ENCODE results near the gene TRIM29. TPM values are rescaled to one million over a fixed set of nuclear protein-coding genes. Genes with fewer than 3 reads are reported as not detected.

The TRIM29 gene
- total and polyA plus RNA-seq, 12 donors = 0.17 to 0.64 (median 0.30) TPM; not detected in 9

- H3K27me3 ChIP-seq = no peaks in the 10 kb centered on the region
- no peak for TF ChIP-seq CTCF (IDR thresholded peaks at IDR 0.05)
- 85% methylated on average over 7 of the region's 7 CpGs for WGBS, 2 donors
- no peaks in the 10 kb centered on the region for H3K36me3 ChIP-seq
- DNase-seq (no peak), ATAC-seq (no peak)
- no peaks in the 10 kb centered on the region for H3K9me3 ChIP-seq
- H3K27ac ChIP-seq = peak overlapping the region; percentile 52 to 88 (median 80)
- intact Hi-C loops (cut with DNase I) = loop anchor here in 2 of 10 donors (5.0 kb wide), 1 partner anchor 34 kb away; no protein-coding TSS in a partner anchor
- peaks cover 5 to 92% (median 48%) of the 10 kb centered on the region in 9 donors for H3K4me1 ChIP-seq
- no peak overlapping the region for H3K4me3 ChIP-seq
These were observed 45.8 kb upstream of the TRIM29 start for GRCh38 chr11:120183701-120184141.

- intact Hi-C loops (cut with DNase I) = loop anchor here in 2 of 10 donors (5.0 kb wide), 1 partner anchor 34 kb away; no protein-coding TSS in a partner anchor
These were observed 45.0 kb upstream of the TRIM29 start for GRCh38 chr11:120182790-120183491.

GRCh38 chr11:120182372-120182771 lies 44.5 kb upstream of the TRIM29 start:
- DNase-seq = no peak
- ATAC-seq = no peak
- TF ChIP-seq CTCF (IDR thresholded peaks at IDR 0.05) = no peak
- WGBS, 2 donors = 63 to 67% methylated on average over 7 of the region's 7 CpGs
- Histone ChIP-seq H3K4me1 (peaks cover 5 to 86% (median 43%) of the 10 kb centered on the region in 9 donors), H3K9me3 (no peaks in the 10 kb centered on the region), H3K27me3 (no peaks in the 10 kb centered on the region), H3K36me3 (no peaks in the 10 kb centered on the region), H3K4me3 (no peak overlapping the region), H3K27ac (peak overlapping the region in 8 of 10 donors; percentile 28 to 88 (median 84))
- intact Hi-C loops (cut with DNase I) = loop anchor here in 2 of 10 donors (5.0 kb wide), 1 partner anchor 35 kb away; no protein-coding TSS in a partner anchor

More at GRCh38 chr11:120182790-120183491, 45.0 kb upstream of the TRIM29 start:
- TF ChIP-seq CTCF (IDR thresholded peaks at IDR 0.05) = peak in 7 of 9 donors; percentile 25 to 57 (median 48)
- no peak overlapping the region for H3K4me3 ChIP-seq
- H3K27me3 ChIP-seq = no peaks in the 10 kb centered on the region
- peaks cover 5 to 92% (median 43%) of the 10 kb centered on the region in 9 donors for H3K4me1 ChIP-seq
- no peak for ATAC-seq
- DNase-seq = peak; percentile 51 to 52
- H3K27ac ChIP-seq = peak overlapping the region in 9 of 10 donors; percentile 2 to 88 (median 84)
- no peaks in the 10 kb centered on the region for H3K36me3 ChIP-seq
- H3K9me3 ChIP-seq = no peaks in the 10 kb centered on the region
- WGBS, 2 donors = 72 to 77% methylated on average over 5 of the region's 5 CpGs

- peak overlapping the region in 5 of 10 donors; percentile 28 to 88 (median 50) for H3K27ac ChIP-seq
- intact Hi-C loops (cut with DNase I) = loop anchor here in 2 of 10 donors (5.0 kb wide), 1 partner anchor 36 kb away; no protein-coding TSS in a partner anchor
- no peaks in the 10 kb centered on the region for H3K36me3 ChIP-seq
- no peak overlapping the region for H3K4me3 ChIP-seq
- WGBS, 2 donors = 86% methylated on average over 10 of the region's 10 CpGs
- DNase-seq = no peak
- peaks cover 0 to 77% (median 35%) of the 10 kb centered on the region in 9 donors for H3K4me1 ChIP-seq
- no peak for ATAC-seq
- TF ChIP-seq CTCF (IDR thresholded peaks at IDR 0.05) = no peak
- H3K27me3 ChIP-seq = no peaks in the 10 kb centered on the region
- H3K9me3 ChIP-seq = no peaks in the 10 kb centered on the region
These were observed 43.6 kb upstream of the TRIM29 start for GRCh38 chr11:120181376-120181975.
